ENCODE measurements around the gene SCUBE3.

SCUBE3 gene

GRCh38 chr6:35229304-35229703 lies 15.5 kb downstream of the SCUBE3 start:
- Histone ChIP-seq H2AFZ (ENCODE audit: low read depth, low read length, severe bottlenecking) (no peak overlapping the region), H4K20me1 (ENCODE audit: low read depth, low read length) (no peaks in the 10 kb centered on the region), H3K27ac (ENCODE audit: low read depth, low read length) (no peak overlapping the region), H3K9ac (ENCODE audit: low read length) (no peak overlapping the region), H3K9me3 (ENCODE audit: insufficient read depth, low read length) (no peaks in the 10 kb centered on the region), H3K27me3 (ENCODE audit: low read length) (no peaks in the 10 kb centered on the region), H3F3A (ENCODE audit: insufficient read depth) (no peaks in the 10 kb centered on the region), H3K9me2 (replicated peaks; ENCODE audit: insufficient read depth, low read length) (no peaks in the 10 kb centered on the region), H3K36me3 (ENCODE audit: low read length) (no peaks in the 10 kb centered on the region), H3K79me2 (ENCODE audit: insufficient read depth, low read length) (no peaks in the 10 kb centered on the region), H3K4me2 (ENCODE audit: low read depth, low read length, poor library complexity, severe bottlenecking) (no peak overlapping the region), H3K4me3 (ENCODE audit: insufficient read depth, low read length, poor library complexity, severe bottlenecking) (no peak overlapping the region)
- TF ChIP-seq EZH2phosphoT487 (conservative IDR thresholded peaks at IDR 0.05; ENCODE audit: low read length) (no peak), CTCF (IDR thresholded peaks at IDR 0.05; ENCODE audit: insufficient read depth, low read length, poor library complexity, severe bottlenecking) (no peak)

GRCh38 chr6:35230498-35230897 lies 16.7 kb downstream of the SCUBE3 start:
- H3K36me3 ChIP-seq (ENCODE audit: low read length): no peaks in the 10 kb centered on the region
- no peaks in the 10 kb centered on the region for H3K27me3 ChIP-seq (ENCODE audit: low read length)

DNA sequence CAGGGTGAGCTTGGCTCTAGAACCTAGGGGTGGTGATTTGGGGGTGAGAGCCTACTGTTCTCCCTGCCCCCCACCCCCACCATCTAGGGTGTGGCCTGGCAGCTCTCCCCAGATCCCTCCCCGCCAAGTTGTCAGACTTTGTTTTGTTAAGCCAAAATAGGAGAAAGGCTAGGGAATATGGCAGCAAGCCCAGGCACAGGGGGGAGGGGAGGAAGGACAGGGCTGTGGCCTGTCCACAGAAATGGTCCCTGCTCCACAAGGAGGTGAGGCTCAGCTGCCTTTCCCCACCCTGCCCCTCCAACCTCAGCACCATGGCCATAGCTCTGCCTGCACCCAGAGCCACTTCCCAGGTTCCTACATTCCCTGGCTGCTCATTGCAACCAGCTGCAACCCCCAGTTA lies 17.2 kb downstream of the SCUBE3 start:
- no peak overlapping the region for H3K4me3 ChIP-seq (ENCODE audit: insufficient read depth, low read length, poor library complexity, severe bottlenecking)
- H3K9me3 ChIP-seq (ENCODE audit: insufficient read depth, low read length): no peaks in the 10 kb centered on the region
- no peak overlapping the region for H3K4me2 ChIP-seq (ENCODE audit: low read depth, low read length, poor library complexity, severe bottlenecking)
- H3K79me2 ChIP-seq (ENCODE audit: insufficient read depth, low read length): no peaks in the 10 kb centered on the region
- TF ChIP-seq EZH2phosphoT487 (conservative IDR thresholded peaks at IDR 0.05; ENCODE audit: low read length): no peak
- TF ChIP-seq CTCF (IDR thresholded peaks at IDR 0.05; ENCODE audit: insufficient read depth, low read length, poor library complexity, severe bottlenecking): no peak
- no peaks in the 10 kb centered on the region for H3K36me3 ChIP-seq (ENCODE audit: low read length)
- no peak overlapping the region for H3K9ac ChIP-seq (ENCODE audit: low read length)
- H3K9me2 ChIP-seq (replicated peaks; ENCODE audit: insufficient read depth, low read length): no peaks in the 10 kb centered on the region
- no peaks in the 10 kb centered on the region for H3F3A ChIP-seq (ENCODE audit: insufficient read depth)
- no peaks in the 10 kb centered on the region for H4K20me1 ChIP-seq (ENCODE audit: low read depth, low read length)
- no peaks in the 10 kb centered on the region for H3K27me3 ChIP-seq (ENCODE audit: low read length)
- H3K27ac ChIP-seq (ENCODE audit: low read depth, low read length): no peak overlapping the region
- H2AFZ ChIP-seq (ENCODE audit: low read depth, low read length, severe bottlenecking): no peak overlapping the region

More at GRCh38 chr6:35230498-35230897, 16.7 kb downstream of the SCUBE3 start:
- TF ChIP-seq EZH2phosphoT487 (conservative IDR thresholded peaks at IDR 0.05; ENCODE audit: low read length) (no peak), CTCF (IDR thresholded peaks at IDR 0.05; ENCODE audit: insufficient read depth, low read length, poor library complexity, severe bottlenecking) (no peak)
- Histone ChIP-seq H3K79me2 (ENCODE audit: insufficient read depth, low read length) (no peaks in the 10 kb centered on the region), H3F3A (ENCODE audit: insufficient read depth) (no peaks in the 10 kb centered on the region), H3K9me3 (ENCODE audit: insufficient read depth, low read length) (no peaks in the 10 kb centered on the region), H3K4me2 (ENCODE audit: low read depth, low read length, poor library complexity, severe bottlenecking) (no peak overlapping the region), H3K9ac (ENCODE audit: low read length) (no peak overlapping the region), H3K9me2 (replicated peaks; ENCODE audit: insufficient read depth, low read length) (no peaks in the 10 kb centered on the region), H3K27ac (ENCODE audit: low read depth, low read length) (no peak overlapping the region), H3K4me3 (ENCODE audit: insufficient read depth, low read length, poor library complexity, severe bottlenecking) (no peak overlapping the region), H2AFZ (ENCODE audit: low read depth, low read length, severe bottlenecking) (no peak overlapping the region), H4K20me1 (ENCODE audit: low read depth, low read length) (no peaks in the 10 kb centered on the region)
